ENCODE data around the gene KDM8.

The KDM8 gene

DNA sequence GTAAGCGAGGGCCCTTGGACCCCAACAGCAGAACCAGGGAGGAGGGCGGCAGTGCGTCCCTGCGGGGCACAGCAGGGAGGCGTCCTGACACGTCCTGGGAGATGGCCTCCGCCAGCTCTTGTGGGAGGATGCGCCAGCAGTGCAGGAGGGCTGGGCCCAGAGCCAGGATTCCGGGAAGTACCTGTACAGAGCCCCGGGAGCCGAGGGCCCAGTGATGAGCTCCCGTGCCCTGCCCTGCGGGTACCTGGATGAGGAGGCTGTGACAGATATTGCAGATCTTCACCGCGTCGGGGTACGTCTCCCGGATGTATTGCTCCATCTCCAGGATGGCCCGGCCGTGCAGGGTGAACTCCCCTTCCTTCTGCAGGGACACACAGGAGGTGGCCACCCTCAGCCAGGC lies 23.1 kb downstream of the KDM8 start:
- no peak overlapping the region for H3K4me3 ChIP-seq (ENCODE audit: low read depth, low read length)
- TF ChIP-seq, protein P1, sequence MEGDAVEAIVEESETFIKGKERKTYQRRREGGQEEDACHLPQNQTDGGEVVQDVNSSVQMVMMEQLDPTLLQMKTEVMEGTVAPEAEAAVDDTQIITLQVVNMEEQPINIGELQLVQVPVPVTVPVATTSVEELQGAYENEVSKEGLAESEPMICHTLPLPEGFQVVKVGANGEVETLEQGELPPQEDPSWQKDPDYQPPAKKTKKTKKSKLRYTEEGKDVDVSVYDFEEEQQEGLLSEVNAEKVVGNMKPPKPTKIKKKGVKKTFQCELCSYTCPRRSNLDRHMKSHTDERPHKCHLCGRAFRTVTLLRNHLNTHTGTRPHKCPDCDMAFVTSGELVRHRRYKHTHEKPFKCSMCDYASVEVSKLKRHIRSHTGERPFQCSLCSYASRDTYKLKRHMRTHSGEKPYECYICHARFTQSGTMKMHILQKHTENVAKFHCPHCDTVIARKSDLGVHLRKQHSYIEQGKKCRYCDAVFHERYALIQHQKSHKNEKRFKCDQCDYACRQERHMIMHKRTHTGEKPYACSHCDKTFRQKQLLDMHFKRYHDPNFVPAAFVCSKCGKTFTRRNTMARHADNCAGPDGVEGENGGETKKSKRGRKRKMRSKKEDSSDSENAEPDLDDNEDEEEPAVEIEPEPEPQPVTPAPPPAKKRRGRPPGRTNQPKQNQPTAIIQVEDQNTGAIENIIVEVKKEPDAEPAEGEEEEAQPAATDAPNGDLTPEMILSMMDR (IDR thresholded peaks at IDR 0.05; ENCODE audit: low read depth, low read length) = no peak

DNA sequence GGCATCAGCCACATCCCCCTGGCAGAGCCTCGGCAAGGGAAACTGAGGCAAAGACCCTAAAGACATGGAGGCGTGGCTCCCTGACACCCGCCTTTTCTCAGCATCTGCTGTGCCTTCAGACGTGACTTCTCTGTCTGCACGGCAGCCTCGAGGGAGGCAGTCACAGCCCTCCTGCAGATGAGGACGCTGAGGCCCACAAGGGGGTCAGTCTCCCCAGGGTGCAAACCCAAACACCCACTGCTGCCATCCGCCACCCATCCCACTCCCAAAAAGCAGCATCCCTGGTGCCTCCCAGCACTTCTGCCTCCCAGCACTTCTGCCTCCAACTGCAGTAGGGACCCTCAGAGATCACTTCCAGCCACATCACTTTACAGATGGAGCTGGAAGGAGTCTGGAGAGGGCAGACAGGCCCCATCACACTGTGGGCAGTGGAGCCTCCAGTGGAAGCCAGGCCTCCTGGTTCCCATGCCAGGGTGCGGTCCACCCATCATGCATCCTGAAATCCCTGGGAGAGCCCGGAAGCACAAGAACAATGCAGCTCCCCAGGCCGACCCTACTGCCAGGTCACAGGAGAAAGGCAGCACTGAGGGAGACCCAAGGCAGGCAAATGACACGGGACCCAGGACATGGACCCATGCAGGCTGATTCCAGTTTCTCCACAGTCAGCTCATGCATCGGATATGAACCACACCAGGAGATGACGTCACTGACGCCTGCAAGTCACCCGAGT lies 23.8 kb downstream of the KDM8 start:
- no peak overlapping the region for H3K4me3 ChIP-seq (ENCODE audit: low read depth, low read length)
- TF ChIP-seq, protein P1 (IDR thresholded peaks at IDR 0.05; ENCODE audit: low read depth, low read length) = no peak

DNA sequence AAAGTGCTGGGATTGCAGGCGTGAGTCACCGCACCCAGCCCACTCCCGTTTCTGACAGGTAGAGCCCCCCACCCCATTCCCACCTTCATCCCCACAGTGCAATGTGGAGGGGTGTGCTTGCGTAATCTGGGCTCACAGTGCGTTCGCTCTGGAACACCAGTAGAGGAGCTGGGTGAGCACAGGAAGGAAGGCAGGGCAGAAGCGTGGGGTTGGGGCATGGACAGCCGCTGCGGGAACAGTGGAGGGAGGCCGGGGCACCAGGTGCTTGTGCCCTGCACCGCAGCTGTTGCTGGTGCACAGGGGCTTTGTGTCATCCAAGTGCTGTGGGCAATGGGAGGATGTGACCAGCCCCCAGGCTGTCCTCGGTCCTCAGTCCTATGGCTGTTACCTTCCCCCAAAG lies 24.7 kb downstream of the KDM8 start:
- TF ChIP-seq, protein P1 (IDR thresholded peaks at IDR 0.05; ENCODE audit: low read depth, low read length) = no peak
- no peak overlapping the region for H3K4me3 ChIP-seq (ENCODE audit: low read depth, low read length)

DNA sequence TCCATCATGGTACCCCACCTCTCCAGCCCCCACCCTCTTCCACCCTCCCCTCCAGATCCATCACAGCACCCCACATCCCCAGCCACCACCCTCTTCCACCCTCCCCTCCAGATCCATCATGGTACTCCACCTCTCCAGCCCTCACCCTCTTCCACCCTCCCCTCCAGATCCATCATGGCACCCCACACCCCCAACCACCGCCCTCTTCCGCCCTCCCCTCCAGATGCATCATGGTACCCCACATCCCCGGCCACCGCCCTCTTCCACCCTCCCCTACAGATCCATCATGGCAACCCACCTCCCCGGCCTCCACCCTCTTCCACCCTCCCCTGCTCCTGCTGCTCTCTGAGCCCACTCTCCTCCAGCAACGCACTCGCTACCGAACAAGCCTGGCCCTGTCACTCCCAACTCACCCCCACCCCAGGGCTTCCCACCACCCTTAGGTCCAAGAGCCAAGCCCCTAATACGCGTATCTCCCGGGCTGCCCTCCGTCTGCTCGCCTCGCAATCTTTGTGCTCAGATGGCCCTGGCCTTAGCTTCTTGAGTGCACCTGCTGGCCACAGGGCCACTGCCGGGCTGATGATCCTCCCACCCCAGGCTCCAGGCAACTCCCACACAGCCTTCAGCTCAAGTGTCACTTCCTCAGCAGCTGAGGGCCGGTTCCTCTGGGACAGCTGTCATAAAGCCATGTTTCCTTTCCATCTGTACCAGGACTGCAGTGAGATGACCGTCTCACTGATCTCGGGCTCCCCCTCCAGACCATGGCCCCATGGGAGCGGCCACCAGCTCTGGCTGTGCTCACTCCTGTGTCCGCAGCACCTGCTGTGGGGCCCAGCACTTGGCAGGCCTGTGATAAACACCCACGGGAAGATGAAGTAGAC lies 25.5 kb downstream of the KDM8 start:
- no peak overlapping the region for H3K4me3 ChIP-seq (ENCODE audit: low read depth, low read length)
- TF ChIP-seq, protein P1 (IDR thresholded peaks at IDR 0.05; ENCODE audit: low read depth, low read length) = no peak

DNA sequence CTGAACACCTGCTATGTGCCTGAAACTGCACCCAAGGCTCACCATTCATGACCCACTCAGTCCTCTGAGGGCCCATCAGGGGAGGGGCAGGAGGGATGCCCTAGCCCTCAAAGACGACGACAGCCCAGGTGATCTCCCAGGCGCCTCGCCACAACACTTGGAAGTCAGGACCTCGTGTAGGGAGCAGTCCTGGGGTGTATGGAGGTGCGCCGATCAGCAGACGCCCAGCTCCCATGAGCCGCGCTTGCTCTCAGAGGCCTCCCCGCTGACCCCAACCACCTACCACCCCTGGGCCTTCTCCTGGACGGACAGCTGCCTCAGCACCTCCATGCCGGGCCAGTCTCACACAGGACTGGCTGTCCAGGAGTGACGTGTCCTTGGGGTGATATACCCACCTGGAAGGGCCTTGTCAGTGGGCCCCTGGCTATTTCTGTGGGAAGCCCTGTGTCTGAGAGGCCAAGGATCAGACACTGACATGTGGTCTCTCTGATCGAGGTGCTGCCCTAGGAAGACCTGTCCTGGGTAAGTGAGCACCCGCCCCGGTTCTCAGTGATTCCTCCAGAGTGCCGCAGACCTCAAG lies 26.7 kb downstream of the KDM8 start:
- H3K4me3 ChIP-seq (ENCODE audit: low read depth, low read length) = no peak overlapping the region
- TF ChIP-seq, protein P1 (IDR thresholded peaks at IDR 0.05; ENCODE audit: low read depth, low read length) = no peak

DNA sequence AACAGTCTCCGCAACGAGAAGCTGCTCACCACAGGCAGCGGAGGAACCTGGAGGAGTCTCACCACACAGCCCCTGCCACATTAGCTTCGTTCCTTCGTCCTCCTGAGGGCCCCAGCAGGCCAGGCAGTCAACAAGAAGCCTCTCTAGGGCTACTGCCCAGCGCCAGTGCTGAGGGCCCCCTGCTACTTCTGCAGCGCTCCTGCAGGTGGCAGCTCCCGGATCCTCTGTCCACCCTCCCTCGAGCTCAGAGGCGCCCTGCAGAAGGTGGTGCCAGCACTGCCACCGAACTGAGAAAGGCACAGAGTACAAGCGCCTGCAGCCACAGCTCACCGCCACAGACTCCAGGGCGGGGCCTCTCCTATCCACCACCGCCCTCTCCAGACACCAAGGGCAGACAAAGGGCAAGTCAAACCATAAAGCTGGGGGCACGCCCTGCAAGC lies 27.3 kb downstream of the KDM8 start:
- H3K4me3 ChIP-seq (ENCODE audit: low read depth, low read length) = no peak overlapping the region
- TF ChIP-seq, protein P1 (IDR thresholded peaks at IDR 0.05; ENCODE audit: low read depth, low read length) = no peak

DNA sequence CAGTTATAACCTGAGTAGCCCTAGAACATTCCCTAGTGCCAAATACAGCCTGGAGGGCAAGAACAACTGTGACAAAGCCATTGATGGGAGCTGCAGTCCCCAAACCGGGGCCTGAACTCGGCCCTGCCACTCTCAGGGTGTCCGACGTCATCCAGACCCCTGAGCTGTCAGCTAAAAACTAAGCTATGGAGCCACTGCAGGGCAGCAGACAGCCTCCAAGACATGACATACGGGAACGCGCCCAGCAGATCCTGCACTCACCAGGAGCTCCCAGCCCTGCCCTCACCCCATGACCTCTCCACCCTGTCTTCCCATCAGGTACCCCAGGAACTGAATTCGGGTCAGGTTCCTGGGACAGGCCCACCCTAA lies 28.4 kb downstream of the KDM8 start:
- TF ChIP-seq, protein P1 (IDR thresholded peaks at IDR 0.05; ENCODE audit: low read depth, low read length) = no peak
- H3K4me3 ChIP-seq (ENCODE audit: low read depth, low read length) = no peak overlapping the region

Measured in WI38 (cell line).